Glomerular endothelial cell (primary cell): ENCODE measurements around the gene PIK3C3. TPM values are rescaled to one million over a fixed set of nuclear protein-coding genes. Genes with fewer than 3 reads are reported as not detected.
"Not testable (repeated sequence)": the region's sequence is repeated elsewhere in the genome, so short reads cannot be mapped to it uniquely, and the experiment has no call there.

Experiments used
- DNase-seq: peaks from one replicate; pipeline ENCODE4 v3.0.0-alpha.2; 2011; ENCODE audit warnings: low read depth, low spot score; ENCODE audit errors: extremely low read depth
- total RNA-seq: library from RNA; depleted of rRNA; stranded (reverse); fragments of >200 nt; gene quantifications from 2 replicates; pipeline ENCODE4 v1.2.3, GENCODE V29; 2015

The PIK3C3 gene
- total RNA-seq, 1 donor from 2014 or later = 51.1 TPM

- no peak for DNase-seq
Measured at GRCh38 chr18:41965634-41966255, 10.7 kb downstream of the PIK3C3 start.

GRCh38 chr18:41966943-41967342 is 11.9 kb downstream of the PIK3C3 start:
- no peak for DNase-seq

- no peak for DNase-seq
Measured at GRCh38 chr18:41967680-41968079, 12.6 kb downstream of the PIK3C3 start.

- DNase-seq = no peak
Measured at GRCh38 chr18:41969881-41970280, 14.8 kb downstream of the PIK3C3 start.

GRCh38 chr18:41972067-41972925 is 17.3 kb downstream of the PIK3C3 start:
- DNase-seq = no peak

GRCh38 chr18:41973983-41974382 is 18.9 kb downstream of the PIK3C3 start:
- DNase-seq = no peak

- no peak for DNase-seq
Measured at GRCh38 chr18:41974796-41975201, 19.8 kb downstream of the PIK3C3 start.

GRCh38 chr18:41975284-41975683 is 20.2 kb downstream of the PIK3C3 start:
- no peak for DNase-seq

GRCh38 chr18:41977233-41977632 is 22.2 kb downstream of the PIK3C3 start:
- DNase-seq = no peak

- no peak for DNase-seq
Measured at GRCh38 chr18:41982942-41983660, 28.1 kb downstream of the PIK3C3 start.

- no peak for DNase-seq
Measured at GRCh38 chr18:41985914-41986313, 30.9 kb downstream of the PIK3C3 start.

- DNase-seq = no peak
Measured at GRCh38 chr18:41989508-41989907, 34.5 kb downstream of the PIK3C3 start.

- no peak for DNase-seq
Measured at GRCh38 chr18:41992066-41992465, 37.0 kb downstream of the PIK3C3 start.

- DNase-seq = no peak
Measured at GRCh38 chr18:41992703-41993102, 37.7 kb downstream of the PIK3C3 start.

GRCh38 chr18:41993151-41993550 is 38.1 kb downstream of the PIK3C3 start:
- DNase-seq = no peak

GRCh38 chr18:41996020-41996419 is 41.0 kb downstream of the PIK3C3 start:
- DNase-seq = no peak

- no peak for DNase-seq
Measured at GRCh38 chr18:41999751-42000150, 44.7 kb downstream of the PIK3C3 start.

- no peak for DNase-seq
Measured at GRCh38 chr18:42001801-42002200, 46.8 kb downstream of the PIK3C3 start.

- no peak for DNase-seq
Measured at GRCh38 chr18:42004653-42005052, 49.6 kb downstream of the PIK3C3 start.

GRCh38 chr18:42005782-42006181 is 50.7 kb downstream of the PIK3C3 start:
- no peak for DNase-seq

- DNase-seq = not testable (repeated sequence)
Measured at GRCh38 chr18:42009457-42009856, 54.4 kb downstream of the PIK3C3 start.

- no peak for DNase-seq
Measured at GRCh38 chr18:42011053-42011452, 56.0 kb downstream of the PIK3C3 start.
